MM.1S (cell line): ENCODE results near the gene RNF217.
A peak's percentile ranks its signal among the peaks of the same experiment; 100 is the strongest.

ENCODE experiments used
- DNase-seq: peaks from one replicate; pipeline ENCODE4 v3.0.0-alpha.2; 2015
- H2AFZ ChIP-seq: fragments of 300-600 bp; sonication (generic); 2 replicates; pipeline ENCODE4 v1.6.0; 2016; ENCODE audit warnings: antibody characterized with exemption, low read length
- H3F3A ChIP-seq: fragments of 300-600 bp; sonication (generic); 2 replicates; pipeline ENCODE4 v1.6.1; 2016; ENCODE audit warnings: mild to moderate bottlenecking, antibody characterized with exemption, low read length, moderate library complexity, mixed read lengths; ENCODE audit not compliant: insufficient read depth
- H3K27ac ChIP-seq: fragments of 300-600 bp; sonication (generic); 2 replicates; pipeline ENCODE4 v1.5.1; 2016; ENCODE audit warnings: mild to moderate bottlenecking, low read length
- H3K27me3 ChIP-seq: fragments of 300-600 bp; sonication (generic); replicated peaks from 2 replicates; pipeline ENCODE4 v1.6.0; 2016; ENCODE audit warnings: low read length; ENCODE audit not compliant: insufficient read depth
- H3K36me3 ChIP-seq: fragments of 300-600 bp; sonication (generic); replicated peaks from 2 replicates; pipeline ENCODE4 v1.6.1; 2016; ENCODE audit warnings: mild to moderate bottlenecking, low read length, mixed read lengths; ENCODE audit not compliant: insufficient read depth
- H3K4me1 ChIP-seq: fragments of 300-600 bp; sonication (generic); 2 replicates; pipeline ENCODE4 v1.6.1; 2016; ENCODE audit warnings: low read length, mixed read lengths
- H3K4me2 ChIP-seq: fragments of 300-600 bp; sonication (generic); 2 replicates; pipeline ENCODE4 v1.6.0; 2016; ENCODE audit warnings: low read depth, low read length
- H3K4me3 ChIP-seq: fragments of 300-600 bp; sonication (generic); 2 replicates; pipeline ENCODE4 v1.5.1; 2016; ENCODE audit warnings: low read length, mixed read lengths
- H3K79me2 ChIP-seq: fragments of 300-600 bp; sonication (generic); 2 replicates; pipeline ENCODE4 v1.6.1; 2016; ENCODE audit warnings: mixed run types, low read length, mixed read lengths
- H3K9ac ChIP-seq: fragments of 300-600 bp; sonication (generic); 2 replicates; pipeline ENCODE4 v1.6.1; 2016; ENCODE audit warnings: low read length, mixed read lengths
- H3K9me2 ChIP-seq: fragments of 300-600 bp; sonication (generic); replicated peaks from 2 replicates; pipeline ENCODE4 v1.6.1; 2016; ENCODE audit warnings: mild to moderate bottlenecking, low read length, mixed read lengths; ENCODE audit not compliant: insufficient read depth
- H3K9me3 ChIP-seq: fragments of 300-600 bp; sonication (generic); replicated peaks from 2 replicates; pipeline ENCODE4 v1.6.1; 2016; ENCODE audit warnings: mild to moderate bottlenecking, low read length, mixed read lengths; ENCODE audit not compliant: insufficient read depth
- H4K20me1 ChIP-seq: fragments of 300-600 bp; sonication (generic); 2 replicates; pipeline ENCODE4 v1.6.1; 2016; ENCODE audit warnings: mild to moderate bottlenecking, low read length, moderate library complexity, mixed read lengths; ENCODE audit not compliant: insufficient read depth
- CTCF ChIP-seq: fragments of 300-600 bp; sonication (generic); IDR thresholded peaks from 2 replicates; pipeline ENCODE4 v1.5.1; 2016; ENCODE audit warnings: antibody characterized with exemption, low read length, mixed read lengths
- EZH2 ChIP-seq: fragments of 300-600 bp; sonication (generic); optimal IDR thresholded peaks from 2 replicates; pipeline ENCODE3; 2017; ENCODE audit warnings: low read depth, mild to moderate bottlenecking, antibody characterized with exemption, low read length, mixed read lengths
- EZH2phosphoT487 ChIP-seq: fragments of 300-600 bp; sonication (generic); IDR thresholded peaks from 2 replicates; pipeline ENCODE4 v1.6.1; 2018; ENCODE audit warnings: antibody characterized with exemption, low read length

RNF217 gene

GRCh38 chr6:125100074-125100652, 137.9 kb downstream of the RNF217 start:
- H3K9me2 ChIP-seq, result no peaks in the 10 kb centered on the region
- no peaks in the 10 kb centered on the region for H3K27me3 ChIP-seq
- H3K36me3 ChIP-seq, result no peaks in the 10 kb centered on the region
- H4K20me1 ChIP-seq, result no peaks in the 10 kb centered on the region
- H3K4me1 ChIP-seq, result no peaks in the 10 kb centered on the region
- peak overlapping the region; percentile 51; the same call in 1 of the 2 replicates for H2AFZ ChIP-seq
- no peak for DNase-seq
- H3K4me3 ChIP-seq, result peak overlapping the region; percentile 43; the same call in 1 of the 2 replicates
- no peaks in the 10 kb centered on the region for H3K79me2 ChIP-seq
- TF ChIP-seq CTCF (no peak), EZH2phosphoT487 (no peak), EZH2 (no peak)
- H3F3A ChIP-seq, result no peaks in the 10 kb centered on the region
- H3K27ac ChIP-seq, result no peak overlapping the region
- H3K9me3 ChIP-seq, result no peaks in the 10 kb centered on the region
- H3K4me2 ChIP-seq, result peak overlapping the region; percentile 50
- no peak overlapping the region for H3K9ac ChIP-seq

GRCh38 chr6:125101128-125101527, 138.9 kb downstream of the RNF217 start:
- H3F3A ChIP-seq, result no peaks in the 10 kb centered on the region
- H2AFZ ChIP-seq, result no peak overlapping the region
- H3K27ac ChIP-seq, result no peak overlapping the region
- no peaks in the 10 kb centered on the region for H3K27me3 ChIP-seq
- no peak for TF ChIP-seq CTCF
- no peak for TF ChIP-seq EZH2phosphoT487
- TF ChIP-seq EZH2, result no peak
- no peaks in the 10 kb centered on the region for H3K79me2 ChIP-seq
- no peak overlapping the region for H3K4me3 ChIP-seq
- H3K4me2 ChIP-seq, result no peak overlapping the region
- no peaks in the 10 kb centered on the region for H3K4me1 ChIP-seq
- no peaks in the 10 kb centered on the region for H4K20me1 ChIP-seq
- H3K9ac ChIP-seq, result no peak overlapping the region
- H3K9me2 ChIP-seq, result no peaks in the 10 kb centered on the region
- H3K9me3 ChIP-seq, result no peaks in the 10 kb centered on the region
- DNase-seq, result no peak
- no peaks in the 10 kb centered on the region for H3K36me3 ChIP-seq

- H3K4me1 ChIP-seq, result no peaks in the 10 kb centered on the region
- no peaks in the 10 kb centered on the region for H3F3A ChIP-seq
- no peak overlapping the region for H3K27ac ChIP-seq
- no peak for DNase-seq
- H4K20me1 ChIP-seq, result no peaks in the 10 kb centered on the region
- no peak overlapping the region for H2AFZ ChIP-seq
- no peaks in the 10 kb centered on the region for H3K36me3 ChIP-seq
- no peaks in the 10 kb centered on the region for H3K79me2 ChIP-seq
- H3K9me2 ChIP-seq, result no peaks in the 10 kb centered on the region
- H3K9me3 ChIP-seq, result no peaks in the 10 kb centered on the region
- no peak overlapping the region for H3K4me3 ChIP-seq
- no peak overlapping the region for H3K9ac ChIP-seq
- H3K27me3 ChIP-seq, result no peaks in the 10 kb centered on the region
- H3K4me2 ChIP-seq, result no peak overlapping the region
- TF ChIP-seq EZH2phosphoT487 (no peak), EZH2 (no peak), CTCF (no peak)
Observed at GRCh38 chr6:125101631-125102030, 139.4 kb downstream of the RNF217 start.
